ENCODE measurements around the gene IFRD2.

IFRD2 gene, protein sequence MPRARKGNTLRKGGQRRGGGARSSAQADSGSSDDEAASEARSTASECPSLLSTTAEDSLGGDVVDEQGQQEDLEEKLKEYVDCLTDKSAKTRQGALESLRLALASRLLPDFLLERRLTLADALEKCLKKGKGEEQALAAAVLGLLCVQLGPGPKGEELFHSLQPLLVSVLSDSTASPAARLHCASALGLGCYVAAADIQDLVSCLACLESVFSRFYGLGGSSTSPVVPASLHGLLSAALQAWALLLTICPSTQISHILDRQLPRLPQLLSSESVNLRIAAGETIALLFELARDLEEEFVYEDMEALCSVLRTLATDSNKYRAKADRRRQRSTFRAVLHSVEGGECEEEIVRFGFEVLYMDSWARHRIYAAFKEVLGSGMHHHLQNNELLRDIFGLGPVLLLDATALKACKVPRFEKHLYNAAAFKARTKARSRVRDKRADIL

DNA sequence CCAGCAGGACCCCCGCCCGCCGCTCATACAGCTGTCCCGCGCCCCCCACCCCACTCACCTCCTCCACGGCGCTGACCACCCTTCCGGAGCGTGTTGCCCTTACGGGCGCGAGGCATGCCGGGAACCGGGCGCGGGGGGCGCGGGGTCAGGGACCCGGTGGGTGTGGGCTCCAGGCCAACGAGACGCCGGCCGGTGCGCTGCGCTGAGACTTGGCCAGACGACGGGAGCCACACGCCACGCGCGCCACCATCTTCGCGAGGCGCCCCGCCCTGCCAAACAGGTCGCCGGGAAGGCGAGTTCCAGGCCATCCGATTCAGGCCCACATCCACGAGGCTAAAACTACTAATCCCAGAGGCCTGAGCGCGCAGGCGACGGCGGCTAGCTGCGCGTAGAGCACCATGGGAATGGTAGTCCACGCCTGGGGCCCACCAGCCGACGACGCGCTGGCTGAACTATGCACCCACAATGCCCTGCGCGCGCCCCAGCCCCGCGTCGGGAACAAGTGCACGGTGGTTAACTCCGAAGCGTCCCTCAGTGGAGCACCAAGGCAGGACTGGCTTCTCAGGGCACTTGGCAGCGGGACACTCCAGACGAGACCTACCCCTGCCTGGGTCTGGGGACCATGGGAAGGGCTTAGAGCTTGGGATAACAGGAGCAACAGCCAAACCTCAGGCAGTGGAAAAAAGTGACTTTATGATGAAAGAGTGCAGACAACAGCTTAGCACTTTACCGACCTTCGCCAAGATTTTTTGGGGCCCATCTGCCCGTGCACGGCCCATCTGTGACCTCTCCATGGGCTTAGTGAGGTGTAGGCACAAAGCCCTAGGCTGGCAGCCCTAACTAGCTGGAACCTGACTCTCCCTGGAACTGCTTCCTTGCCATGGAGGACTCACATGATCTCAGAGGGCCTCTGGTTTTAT lies at the start of gene IFRD2:
Gene IFRD2, minus strand, starts transcription at position 271 of the 920 bp plus-strand sequence. Its CDS starts 155 bp downstream, at position 116.
- peak; percentile 98 for DNase-seq (ENCODE audit: low spot score)

DNA sequence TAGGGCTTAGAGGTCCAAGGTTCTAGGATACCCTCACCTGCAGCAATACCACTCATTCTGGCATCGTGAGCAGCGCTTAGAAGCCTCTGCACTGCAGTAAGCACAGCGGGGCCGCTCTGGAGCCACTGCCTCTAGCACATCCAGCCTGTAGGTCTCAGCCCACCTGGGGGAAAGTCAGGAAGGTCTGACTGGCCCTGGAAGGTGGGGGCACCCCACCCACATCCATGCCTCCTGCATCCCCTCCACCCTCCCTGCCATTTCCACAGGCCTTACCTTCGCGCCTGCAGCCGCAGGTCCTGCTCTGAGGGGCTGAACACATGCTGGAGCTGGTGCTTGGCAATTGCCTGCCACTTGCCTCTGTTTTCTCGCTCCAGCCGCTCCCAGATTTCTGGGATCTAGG lies 49.3 kb upstream of the IFRD2 start:
- no peak for DNase-seq (ENCODE audit: low spot score)

DNA sequence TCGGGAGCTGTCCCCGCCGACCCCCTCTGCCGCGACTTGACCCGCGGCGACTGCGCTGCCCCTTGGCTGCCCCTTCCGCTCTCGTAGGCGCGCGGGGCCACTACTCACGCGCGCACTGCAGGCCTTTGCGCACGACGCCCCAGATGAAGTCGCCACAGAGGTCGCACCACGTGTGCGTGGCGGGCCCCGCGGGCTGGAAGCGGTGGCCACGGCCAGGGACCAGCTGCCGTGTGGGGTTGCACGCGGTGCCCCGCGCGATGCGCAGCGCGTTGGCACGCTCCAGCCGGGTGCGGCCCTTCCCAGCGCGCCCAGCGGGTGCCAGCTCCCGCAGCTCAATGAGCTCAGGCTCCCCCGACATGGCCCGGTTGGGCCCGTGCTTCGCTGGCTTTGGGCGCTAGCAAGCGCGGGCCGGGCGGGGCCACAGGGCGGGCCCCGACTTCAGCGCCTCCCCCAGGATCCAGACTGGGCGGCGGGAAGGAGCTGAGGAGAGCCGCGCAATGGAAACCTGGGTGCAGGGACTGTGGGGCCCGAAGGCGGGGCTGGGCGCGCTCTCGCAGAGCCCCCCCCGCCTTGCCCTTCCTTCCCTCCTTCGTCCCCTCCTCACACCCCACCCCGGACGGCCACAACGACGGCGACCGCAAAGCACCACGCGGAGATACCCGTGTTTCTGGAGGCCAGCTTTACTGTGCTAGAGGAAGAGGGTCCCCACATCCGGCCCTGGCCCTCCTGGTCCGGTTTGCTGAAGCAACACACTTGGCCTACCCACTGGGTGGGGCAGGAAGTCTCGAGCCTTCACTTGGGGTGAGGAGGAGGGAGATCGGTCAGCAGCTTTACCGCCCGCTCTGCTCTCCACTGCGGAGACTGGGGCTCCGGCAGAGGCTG lies 48.5 kb upstream of the IFRD2 start, which contains the start of gene RASSF1:
Gene RASSF1, minus strand, starts transcription at position 389 of the 882 bp plus-strand sequence. Its CDS starts 31 bp downstream, at position 358.
- DNase-seq (ENCODE audit: low spot score), result no peak

DNA sequence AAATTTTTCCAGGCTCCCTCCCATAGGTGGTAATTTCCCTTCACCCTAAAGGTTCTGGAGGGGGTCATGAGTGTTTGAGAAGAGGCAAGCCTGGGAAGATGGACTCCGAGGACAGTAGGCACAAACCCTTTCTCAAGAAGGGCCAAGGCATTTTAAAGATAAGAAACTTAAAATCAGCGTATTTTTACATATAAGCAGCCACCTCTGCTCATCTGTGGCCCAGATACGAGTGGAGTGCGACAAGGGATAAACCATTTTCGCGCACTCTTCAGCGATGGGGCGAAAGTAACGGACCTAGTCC lies 47.9 kb upstream of the IFRD2 start:
- no peak for DNase-seq (ENCODE audit: low spot score)

DNA sequence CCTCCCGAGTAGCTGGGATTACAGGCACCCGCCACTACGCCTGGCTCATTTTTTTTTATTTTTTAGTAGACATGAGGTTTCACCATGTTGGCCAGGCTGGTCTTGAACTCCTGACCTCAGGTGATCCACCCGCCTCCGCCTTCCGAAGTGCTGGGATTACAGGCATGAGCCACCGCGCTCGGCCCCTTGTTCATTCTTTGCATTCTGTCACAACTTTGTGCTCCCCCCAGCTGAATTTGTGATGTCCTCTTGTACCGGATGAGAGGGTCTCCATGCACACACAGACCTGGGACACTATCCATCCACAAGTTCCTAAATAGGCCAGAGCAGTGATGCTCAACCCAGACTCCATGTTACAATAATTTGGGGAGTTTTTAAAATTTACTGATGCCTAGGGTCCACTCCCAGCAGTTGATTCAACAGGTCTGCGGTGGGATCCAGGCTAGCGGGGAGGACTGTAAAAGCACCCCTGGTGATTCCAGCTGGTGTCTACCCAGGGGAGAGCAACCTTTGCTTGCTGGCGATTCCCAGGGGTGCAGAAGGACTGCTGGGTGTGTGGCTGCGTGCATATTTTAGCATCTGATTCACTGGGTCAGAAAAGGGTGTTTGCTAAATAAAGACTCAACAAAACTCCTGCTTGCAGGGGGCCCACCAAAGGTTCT lies 47.4 kb upstream of the IFRD2 start:
- DNase-seq (ENCODE audit: low spot score), result no peak

DNA sequence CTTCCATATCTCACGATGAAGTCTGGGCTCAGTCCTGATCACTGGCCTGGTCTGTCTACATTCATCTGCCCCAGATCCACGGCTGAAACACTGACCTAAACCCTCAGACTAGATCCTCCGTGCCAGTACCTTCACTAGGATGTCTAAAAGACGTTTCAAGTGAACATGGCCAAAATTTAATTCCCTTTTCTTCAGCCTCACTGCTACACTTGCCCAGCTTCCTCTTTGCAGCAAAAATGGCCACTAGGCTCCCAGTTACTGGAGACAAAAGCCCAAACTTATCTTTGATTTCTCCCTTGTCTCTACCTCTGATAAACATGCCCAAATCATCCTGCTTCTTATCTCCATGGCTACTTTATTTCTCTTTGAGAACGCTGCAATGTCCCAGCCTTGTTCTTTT lies 46.7 kb upstream of the IFRD2 start:
- DNase-seq (ENCODE audit: low spot score), result no peak

DNA sequence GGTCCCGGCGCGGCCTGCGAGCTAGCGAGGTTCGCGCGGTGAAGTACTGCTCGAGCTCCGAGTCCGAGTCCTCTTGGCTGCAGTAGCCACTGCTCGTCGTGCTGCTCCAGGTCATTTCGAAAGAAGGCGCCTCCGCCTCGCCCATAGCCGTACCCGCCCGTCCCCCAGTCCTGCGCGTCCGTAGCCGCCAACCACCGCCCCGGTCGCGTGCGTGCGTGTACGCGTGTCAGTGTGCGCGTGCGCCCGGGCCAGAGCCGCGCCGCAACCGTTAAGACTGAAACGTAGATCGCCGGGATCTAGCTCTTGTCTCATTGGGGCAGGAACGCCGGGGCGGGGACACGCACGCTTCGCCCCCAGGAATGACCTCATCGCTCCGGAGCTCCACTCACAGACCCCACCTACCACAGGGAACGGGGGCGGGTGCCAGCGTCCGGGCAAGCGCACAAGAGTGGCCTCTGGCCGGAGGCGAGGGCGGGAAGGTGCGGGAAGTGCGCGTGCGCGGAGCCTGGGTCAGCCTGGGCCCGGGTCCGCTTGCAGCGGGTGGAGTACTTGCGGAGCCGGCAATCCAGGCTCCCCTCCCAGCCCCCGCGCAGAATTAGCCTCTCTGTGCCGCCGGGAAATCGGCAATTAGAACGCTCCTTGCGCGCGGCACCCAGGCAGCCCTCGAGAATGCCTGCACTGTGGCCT lies 45.1 kb upstream of the IFRD2 start:
- peak; percentile 97 for DNase-seq (ENCODE audit: low spot score)

DNA sequence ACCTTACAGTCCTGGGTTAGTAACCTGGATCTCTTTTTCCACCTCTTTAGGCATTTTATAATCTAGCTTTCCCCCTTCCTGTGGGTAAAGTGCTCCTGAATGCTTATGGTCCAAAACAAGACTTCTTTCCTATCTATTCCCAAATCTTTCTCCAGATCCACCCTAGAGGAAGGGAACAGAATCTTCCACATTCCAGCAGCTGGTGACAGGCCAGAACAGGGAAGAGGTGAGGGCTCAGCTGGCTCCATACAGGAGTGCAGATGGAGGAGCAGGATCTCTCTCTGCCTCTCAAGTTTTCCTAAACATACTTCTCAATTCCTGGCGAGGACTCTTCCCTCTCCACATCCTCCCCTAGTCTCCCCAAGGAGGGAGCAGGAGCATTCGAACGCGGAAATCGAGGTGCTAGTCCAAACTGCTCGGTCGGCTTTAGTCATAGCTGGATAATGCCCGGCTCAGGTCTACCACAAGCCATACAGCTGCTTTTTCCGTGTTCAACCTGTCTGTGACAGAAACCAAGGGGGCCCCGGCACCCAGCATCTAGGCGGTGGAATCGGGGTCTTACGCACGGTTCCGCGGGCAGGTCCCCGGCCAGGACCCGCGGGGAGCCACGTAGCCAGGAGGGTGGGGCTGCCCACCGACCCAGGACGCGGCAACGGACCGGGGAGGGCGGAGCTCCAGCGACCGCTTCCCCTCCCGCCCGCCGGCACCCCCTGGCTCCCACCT lies 44.4 kb upstream of the IFRD2 start:
- no peak for DNase-seq (ENCODE audit: low spot score)

DNA sequence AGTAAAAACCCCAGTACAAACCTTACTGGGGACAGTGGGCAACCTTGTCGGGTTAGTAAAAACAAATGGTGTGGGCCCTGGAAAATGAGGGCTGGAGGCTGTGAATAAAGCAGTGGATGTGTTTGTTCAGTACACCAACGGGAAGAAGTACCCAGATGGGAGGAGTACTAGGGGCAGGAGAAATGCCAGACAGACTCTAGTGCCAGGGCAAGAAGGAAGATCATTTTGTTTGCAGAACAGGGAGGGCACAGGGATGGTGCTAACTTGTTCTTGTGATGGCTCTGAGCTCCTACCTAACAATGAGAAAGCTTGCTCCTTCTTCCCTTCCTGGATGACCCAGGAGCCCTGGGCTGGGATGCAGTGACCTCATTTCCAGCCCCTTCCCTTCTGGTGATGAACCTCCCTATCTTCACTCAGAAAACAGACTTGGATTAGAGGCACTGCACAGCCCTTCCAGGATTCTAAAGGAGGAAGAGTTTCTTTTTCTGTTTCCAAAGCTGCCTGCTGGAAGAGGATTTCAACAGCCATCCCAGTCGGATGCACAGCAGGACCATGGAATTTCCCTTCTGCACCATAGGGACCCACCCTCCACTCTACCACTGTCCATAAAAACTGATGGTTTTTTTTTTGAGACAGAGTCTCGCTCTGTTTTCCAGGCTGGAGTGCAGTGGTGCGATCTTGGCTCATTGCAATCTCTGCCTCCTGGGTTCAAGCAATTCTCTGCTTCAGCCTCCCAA lies 42.3 kb upstream of the IFRD2 start:
- DNase-seq (ENCODE audit: low spot score), result no peak

DNA sequence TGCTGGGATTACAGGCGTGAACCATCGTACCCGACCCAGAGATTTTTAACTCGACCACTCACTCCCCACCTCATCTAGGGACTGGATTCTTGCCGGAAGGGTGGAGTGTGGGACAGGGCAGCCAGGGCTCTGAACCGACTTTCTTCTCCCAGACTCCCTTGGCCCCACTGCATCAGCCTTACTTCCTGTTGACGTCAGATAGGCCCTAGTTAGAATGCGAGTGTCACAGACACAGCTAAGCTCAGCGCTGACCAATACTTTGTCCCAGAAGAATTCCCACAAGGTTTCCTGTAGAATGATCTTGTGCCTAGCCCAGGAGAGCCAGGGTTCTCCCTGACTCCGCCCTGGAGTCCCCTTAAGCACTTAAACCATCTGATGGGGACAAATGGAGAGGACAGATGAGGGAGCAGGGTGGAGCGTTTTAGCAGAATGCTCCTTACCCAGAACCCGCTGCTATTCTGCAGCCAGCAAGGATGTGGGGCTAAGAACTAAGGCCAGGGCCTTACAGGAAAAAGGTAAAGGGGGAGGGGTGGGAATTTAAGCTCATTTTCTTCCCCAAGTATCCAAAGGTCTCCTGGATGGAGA lies 41.6 kb upstream of the IFRD2 start:
- DNase-seq (ENCODE audit: low spot score), result no peak

DNA sequence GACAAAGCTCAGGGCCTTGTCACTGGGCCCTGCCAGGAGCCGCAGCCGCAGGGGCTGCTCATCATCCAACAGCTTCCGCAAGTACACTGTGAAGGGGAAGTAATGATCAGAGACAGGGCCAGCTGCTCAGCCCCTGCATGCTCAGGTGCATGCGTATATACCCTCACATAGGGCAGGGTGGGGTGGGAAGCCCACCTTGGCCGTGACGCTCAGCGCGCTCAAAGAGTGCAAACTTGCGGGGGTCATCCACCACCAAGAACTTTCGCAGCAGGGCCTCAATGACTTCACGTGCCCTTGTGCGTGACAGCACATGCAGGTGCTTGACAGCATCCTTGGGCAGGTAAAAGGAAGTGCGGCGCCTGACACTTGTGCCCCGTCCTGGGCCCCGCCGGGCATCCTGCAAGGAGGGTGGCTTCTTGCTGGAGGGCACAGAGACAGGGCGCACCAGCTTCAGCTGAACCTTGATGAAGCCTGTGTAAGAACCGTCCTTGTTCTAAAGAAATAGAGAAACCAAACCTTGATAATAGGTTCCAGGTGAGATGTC lies 39.2 kb upstream of the IFRD2 start:
- no peak for DNase-seq (ENCODE audit: low spot score)

DNA sequence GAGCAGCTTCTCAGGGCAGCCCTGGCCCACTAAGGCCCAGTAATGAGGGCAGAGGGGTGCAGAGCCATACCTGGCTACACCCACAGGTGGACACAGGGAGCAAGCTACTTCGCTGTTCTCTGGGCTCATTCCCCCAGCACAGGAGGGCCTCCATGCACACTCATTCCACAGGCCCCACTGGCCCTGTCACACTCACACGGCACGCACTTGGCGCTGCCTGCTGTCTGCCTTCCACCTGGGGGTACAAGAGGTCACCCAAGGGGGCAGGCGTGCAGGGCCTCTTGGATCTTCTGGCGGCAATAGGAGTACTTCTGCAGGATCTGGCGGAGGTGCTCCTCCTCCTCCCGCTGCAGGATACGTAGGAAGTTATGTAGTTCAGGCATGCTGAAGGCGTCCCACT lies 38.1 kb upstream of the IFRD2 start:
- DNase-seq (ENCODE audit: low spot score), result no peak

DNA sequence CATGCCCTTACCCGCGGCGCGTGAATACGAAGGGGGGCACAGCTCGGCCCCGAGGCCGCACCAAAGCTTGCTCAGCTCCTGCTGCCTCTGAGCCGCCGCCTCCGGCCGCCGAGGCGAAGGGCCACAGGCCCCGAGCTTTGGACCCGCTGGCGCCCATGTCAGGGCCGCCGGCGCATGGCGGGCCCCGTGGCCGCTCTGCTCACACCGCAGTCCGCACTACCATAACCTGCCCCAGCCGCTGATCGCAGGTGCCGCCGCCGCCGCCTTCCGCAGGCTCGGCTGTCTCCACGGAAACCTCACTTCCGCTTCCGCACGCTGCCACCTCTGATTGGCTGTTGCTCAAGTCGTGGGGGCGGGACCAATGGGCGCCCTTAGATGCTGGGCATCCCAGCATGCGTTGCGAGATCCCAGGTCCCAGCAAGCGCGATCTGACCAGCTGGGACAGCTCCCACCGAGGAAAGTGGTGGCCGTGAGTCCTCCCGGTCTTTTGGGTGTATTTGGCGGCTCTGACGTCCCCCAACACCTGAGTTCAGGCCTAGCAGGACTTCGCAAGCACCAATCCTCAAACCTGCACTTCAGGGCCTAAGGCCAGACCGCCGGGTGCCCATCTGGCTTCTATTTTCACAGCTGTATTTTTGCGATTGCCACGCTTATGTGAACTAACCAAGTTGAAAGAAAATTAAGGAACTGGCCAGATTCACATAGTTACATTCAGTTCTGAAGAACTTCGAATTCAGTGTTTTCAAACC lies 35.9 kb upstream of the IFRD2 start, which contains the start of gene TUSC2:
Gene TUSC2, minus strand, starts transcription at position 281 of the 749 bp plus-strand sequence. Its CDS starts 124 bp downstream, at position 157.
- peak; percentile 97 for DNase-seq (ENCODE audit: low spot score)

DNA sequence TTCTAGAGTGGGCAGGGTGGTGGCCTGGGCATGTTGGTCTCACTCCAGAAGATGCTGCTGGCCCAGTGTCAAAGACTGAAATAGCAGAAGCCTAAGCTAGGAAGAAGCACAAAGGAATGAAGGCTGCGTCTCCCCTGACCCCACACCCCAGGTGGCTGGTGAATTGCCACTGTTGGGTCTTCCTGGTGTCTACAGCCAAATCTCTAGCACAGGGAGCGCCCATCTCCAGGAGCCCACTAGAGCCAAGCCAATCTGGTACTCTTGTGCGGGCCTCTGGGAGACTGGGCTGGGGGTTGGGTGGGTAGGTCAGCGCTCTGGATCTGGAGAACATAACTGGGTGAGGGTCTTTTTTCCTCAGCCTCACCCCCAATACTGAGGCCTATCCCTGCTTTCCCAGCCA lies 34.9 kb upstream of the IFRD2 start:
- no peak for DNase-seq (ENCODE audit: low spot score)

DNA sequence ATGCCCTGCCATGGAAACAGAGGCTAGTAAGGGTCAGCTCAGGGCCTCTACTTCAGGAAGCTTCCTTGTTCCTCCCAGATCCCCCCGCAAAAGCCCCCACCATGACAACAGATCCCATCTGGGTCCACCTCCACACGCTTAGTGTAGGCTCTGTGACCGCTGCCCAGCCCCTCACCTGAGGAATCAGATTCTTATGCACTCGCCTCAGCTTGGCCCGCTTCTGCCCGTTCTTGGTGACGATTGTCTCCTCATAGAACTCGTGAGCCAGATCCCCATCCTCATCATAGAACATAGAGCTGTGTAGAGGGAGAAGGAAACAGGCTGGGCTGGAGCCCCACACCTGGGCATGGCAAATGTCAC lies 33.9 kb upstream of the IFRD2 start:
- DNase-seq (ENCODE audit: low spot score), result no peak

DNA sequence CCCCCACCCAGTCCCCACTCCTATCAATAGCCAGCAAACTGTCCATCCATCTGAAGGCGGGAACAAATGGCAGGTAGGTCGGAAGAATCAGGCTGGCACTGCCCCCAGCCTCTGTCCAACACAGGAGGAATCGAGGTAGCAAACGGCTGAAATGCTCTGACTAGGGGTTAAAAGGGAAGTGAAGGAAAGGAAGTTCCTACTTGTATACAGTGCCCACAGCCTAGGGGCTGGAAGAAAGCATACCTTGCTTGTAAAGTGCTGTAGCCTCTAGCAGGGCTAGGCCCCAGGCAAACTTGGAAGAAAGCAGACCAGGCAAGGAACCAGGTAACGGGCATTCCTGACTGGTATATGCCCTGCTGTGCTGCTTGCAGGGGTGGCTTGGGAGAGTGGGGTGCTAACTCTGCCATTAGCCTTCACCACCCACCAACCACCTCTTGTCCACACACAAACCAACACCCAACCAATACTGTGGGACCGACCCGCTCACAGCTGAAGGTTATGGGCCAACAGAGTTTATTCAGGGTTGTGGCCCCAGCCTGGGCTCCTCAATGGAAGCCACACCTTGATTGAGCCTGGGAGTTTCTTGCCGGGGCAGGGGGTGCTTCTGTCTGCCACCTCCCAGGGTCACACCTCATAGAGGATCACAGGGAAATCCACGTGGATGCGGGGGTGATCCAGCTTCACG lies 33.4 kb upstream of the IFRD2 start:
- DNase-seq (ENCODE audit: low spot score), result no peak

DNA sequence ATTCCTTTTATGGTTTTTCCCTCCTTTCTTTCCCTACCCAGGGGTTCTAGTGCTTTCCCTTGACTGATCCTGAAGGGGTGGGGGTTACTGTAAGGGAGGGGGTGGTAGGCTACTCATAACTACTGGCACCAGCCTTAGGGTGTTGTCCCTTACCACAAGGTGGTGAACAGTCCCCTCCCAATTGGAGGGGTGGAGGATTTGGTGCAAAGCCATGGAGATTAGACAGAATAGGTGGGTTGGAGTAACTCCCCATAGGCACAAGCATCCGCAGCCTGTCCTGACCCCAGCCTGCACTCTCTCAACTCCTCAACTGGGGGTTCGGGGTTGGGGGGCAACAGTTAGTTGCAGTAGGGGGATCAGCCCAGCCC lies 32.9 kb upstream of the IFRD2 start:
- no peak for DNase-seq (ENCODE audit: low spot score)
